ENCODE results near the gene MRPL12. TPM values are rescaled to one million over a fixed set of nuclear protein-coding genes. Genes with fewer than 3 reads are reported as not detected.
A peak's percentile ranks its signal among the peaks of the same experiment; 100 is the strongest.

MRPL12 gene
- total and polyA plus RNA-seq, 2 donors (not counting 1 experiment from before 2014, with no cell fraction given) = 11.2 to 46.8 TPM

- Histone ChIP-seq H3K79me2 (ENCODE audit: control insufficient read depth, insufficient read depth, low read length) (peaks cover 74% of the 10 kb centered on the region), H3K36me3 (ENCODE audit: control insufficient read depth, insufficient read depth, low read length) (peaks cover 37% of the 10 kb centered on the region)
- DNase-seq (ENCODE audit: low read depth in 2 of 2) = peak in 1 of 2 donors; percentile 84
These were observed 18.7 kb upstream of the MRPL12 start for GRCh38 chr17:81684442-81684911.

GRCh38 chr17:81685108-81685507 is 18.1 kb upstream of the MRPL12 start:
- H2AFZ ChIP-seq (ENCODE audit: low read length) = no peak overlapping the region
- H3K27me3 ChIP-seq (ENCODE audit: control insufficient read depth, insufficient read depth, low read length) = no peaks in the 10 kb centered on the region
- peak overlapping the region; percentile 62 to 92 (median 80) for H3K4me3 ChIP-seq (replicated peaks in 1 of 4; ENCODE audit: control extremely low read depth in 1 of 4, insufficient read depth in 1 of 4, low read depth in 3 of 4, low read length in 4 of 4)
- peak overlapping the region; percentile 100 for H3K4me2 ChIP-seq (ENCODE audit: extremely low read depth, insufficient read depth, low read length)
- no peaks in the 10 kb centered on the region for H3K9me3 ChIP-seq (ENCODE audit: control insufficient read depth, insufficient read depth, low read depth, low read length)
- peak overlapping the region; percentile 96 for H3K27ac ChIP-seq (ENCODE audit: insufficient read depth, low read length)
- H3K4me1 ChIP-seq (ENCODE audit: control insufficient read depth, extremely low read depth, insufficient read depth, low read length) = peaks cover 12% of the 10 kb centered on the region
- peaks cover 2% of the 10 kb centered on the region for H4K20me1 ChIP-seq (ENCODE audit: control insufficient read depth, extremely low read depth, insufficient read depth, low read length)
- peaks cover 81% of the 10 kb centered on the region for H3K79me2 ChIP-seq (ENCODE audit: control insufficient read depth, insufficient read depth, low read length)
- DNase-seq (ENCODE audit: low read depth in 2 of 2) = peak; percentile 28 to 76
- TF ChIP-seq EZH2 (IDR thresholded peaks at IDR 0.05; ENCODE audit: low read length, missing control alignments) = no peak
- TF ChIP-seq, protein P1, sequence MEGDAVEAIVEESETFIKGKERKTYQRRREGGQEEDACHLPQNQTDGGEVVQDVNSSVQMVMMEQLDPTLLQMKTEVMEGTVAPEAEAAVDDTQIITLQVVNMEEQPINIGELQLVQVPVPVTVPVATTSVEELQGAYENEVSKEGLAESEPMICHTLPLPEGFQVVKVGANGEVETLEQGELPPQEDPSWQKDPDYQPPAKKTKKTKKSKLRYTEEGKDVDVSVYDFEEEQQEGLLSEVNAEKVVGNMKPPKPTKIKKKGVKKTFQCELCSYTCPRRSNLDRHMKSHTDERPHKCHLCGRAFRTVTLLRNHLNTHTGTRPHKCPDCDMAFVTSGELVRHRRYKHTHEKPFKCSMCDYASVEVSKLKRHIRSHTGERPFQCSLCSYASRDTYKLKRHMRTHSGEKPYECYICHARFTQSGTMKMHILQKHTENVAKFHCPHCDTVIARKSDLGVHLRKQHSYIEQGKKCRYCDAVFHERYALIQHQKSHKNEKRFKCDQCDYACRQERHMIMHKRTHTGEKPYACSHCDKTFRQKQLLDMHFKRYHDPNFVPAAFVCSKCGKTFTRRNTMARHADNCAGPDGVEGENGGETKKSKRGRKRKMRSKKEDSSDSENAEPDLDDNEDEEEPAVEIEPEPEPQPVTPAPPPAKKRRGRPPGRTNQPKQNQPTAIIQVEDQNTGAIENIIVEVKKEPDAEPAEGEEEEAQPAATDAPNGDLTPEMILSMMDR (conservative IDR thresholded peaks at IDR 0.05 in 1 of 2, IDR thresholded peaks at IDR 0.05 in 1 of 2; ENCODE audit: low read depth in 1 of 2, low read length in 2 of 2) = no peak
- peaks cover 42% of the 10 kb centered on the region for H3K36me3 ChIP-seq (ENCODE audit: control insufficient read depth, insufficient read depth, low read length)
- H3K9ac ChIP-seq (ENCODE audit: insufficient read depth, low read length) = peak overlapping the region; percentile 97

More at GRCh38 chr17:81684442-81684911, 18.7 kb upstream of the MRPL12 start:
- peak overlapping the region; percentile 97 for H3K9ac ChIP-seq (ENCODE audit: insufficient read depth, low read length)
- H4K20me1 ChIP-seq (ENCODE audit: control insufficient read depth, extremely low read depth, insufficient read depth, low read length) = peaks cover 2% of the 10 kb centered on the region
- H3K27ac ChIP-seq (ENCODE audit: insufficient read depth, low read length) = peak overlapping the region; percentile 96
- peak overlapping the region; percentile 62 to 92 (median 80) for H3K4me3 ChIP-seq (replicated peaks in 1 of 4; ENCODE audit: control extremely low read depth in 1 of 4, insufficient read depth in 1 of 4, low read depth in 3 of 4, low read length in 4 of 4)
- H3K4me2 ChIP-seq (ENCODE audit: extremely low read depth, insufficient read depth, low read length) = peak overlapping the region; percentile 100
- H3K9me3 ChIP-seq (ENCODE audit: control insufficient read depth, insufficient read depth, low read depth, low read length) = no peaks in the 10 kb centered on the region
- H3K4me1 ChIP-seq (ENCODE audit: control insufficient read depth, extremely low read depth, insufficient read depth, low read length) = peaks cover 12% of the 10 kb centered on the region
- no peak overlapping the region for H2AFZ ChIP-seq (ENCODE audit: low read length)
- no peaks in the 10 kb centered on the region for H3K27me3 ChIP-seq (ENCODE audit: control insufficient read depth, insufficient read depth, low read length)
- TF ChIP-seq, protein P1 (conservative IDR thresholded peaks at IDR 0.05 in 1 of 2, IDR thresholded peaks at IDR 0.05 in 1 of 2; ENCODE audit: low read depth in 1 of 2, low read length in 2 of 2) = no peak
- no peak for TF ChIP-seq EZH2 (IDR thresholded peaks at IDR 0.05; ENCODE audit: low read length, missing control alignments)

- Histone ChIP-seq H3K9ac (ENCODE audit: insufficient read depth, low read length) (no peak overlapping the region), H4K20me1 (ENCODE audit: control insufficient read depth, extremely low read depth, insufficient read depth, low read length) (peaks cover 2% of the 10 kb centered on the region)
- TF ChIP-seq EZH2 (IDR thresholded peaks at IDR 0.05; ENCODE audit: low read length, missing control alignments) = no peak
- TF ChIP-seq, protein P1 (conservative IDR thresholded peaks at IDR 0.05 in 1 of 2, IDR thresholded peaks at IDR 0.05 in 1 of 2; ENCODE audit: low read depth in 1 of 2, low read length in 2 of 2) = no peak
These were observed 16.6 kb upstream of the MRPL12 start for GRCh38 chr17:81686614-81687013.

More at GRCh38 chr17:81686614-81687013, 16.6 kb upstream of the MRPL12 start:
- Histone ChIP-seq H3K79me2 (ENCODE audit: control insufficient read depth, insufficient read depth, low read length) (peaks cover 76% of the 10 kb centered on the region), H3K9me3 (ENCODE audit: control insufficient read depth, insufficient read depth, low read depth, low read length) (no peaks in the 10 kb centered on the region), H3K27ac (ENCODE audit: insufficient read depth, low read length) (no peak overlapping the region), H3K27me3 (ENCODE audit: control insufficient read depth, insufficient read depth, low read length) (no peaks in the 10 kb centered on the region), H2AFZ (ENCODE audit: low read length) (no peak overlapping the region), H3K4me2 (ENCODE audit: extremely low read depth, insufficient read depth, low read length) (no peak overlapping the region), H3K4me3 (replicated peaks in 1 of 4; ENCODE audit: control extremely low read depth in 1 of 4, insufficient read depth in 1 of 4, low read depth in 3 of 4, low read length in 4 of 4) (no peak overlapping the region), H3K36me3 (ENCODE audit: control insufficient read depth, insufficient read depth, low read length) (peaks cover 46% of the 10 kb centered on the region), H3K4me1 (ENCODE audit: control insufficient read depth, extremely low read depth, insufficient read depth, low read length) (peaks cover 12% of the 10 kb centered on the region)
- no peak for DNase-seq (ENCODE audit: low read depth in 2 of 2)
